Liver (tissue), 9 donors: ENCODE measurements around the gene GRIN3B. TPM values are rescaled to one million over a fixed set of nuclear protein-coding genes. Genes with fewer than 3 reads are reported as not detected.

Experiments used
- DNase-seq: peaks from one replicate; pipeline ENCODE4 v3.0.0-alpha.2; 2017; ENCODE audit warnings: low spot score
- H3K27ac ChIP-seq, 2 donors: one replicate each; pipeline ENCODE4 v1.7.0; 2013; ENCODE audit warnings: inconsistent platforms in 2 of 2, low read length in 2 of 2, control low read depth in 1 of 2, low read depth in 1 of 2, mild to moderate bottlenecking in 1 of 2
- H3K27me3 ChIP-seq, 4 donors: one replicate each; pipeline versions ENCODE4 v1.6.1 to v1.7.0; 2013; ENCODE audit warnings: low read length in 3 of 4, inconsistent platforms in 1 of 4, mild to moderate bottlenecking in 1 of 4, moderate library complexity in 1 of 4; ENCODE audit not compliant: control insufficient read depth in 4 of 4, insufficient read depth in 4 of 4
- H3K36me3 ChIP-seq, 4 donors: one replicate each; pipeline versions ENCODE4 v1.6.1 to v1.7.0; 2013; ENCODE audit warnings: low read length in 3 of 4, mild to moderate bottlenecking in 3 of 4, low read depth in 1 of 4, moderate library complexity in 1 of 4; ENCODE audit not compliant: control insufficient read depth in 4 of 4, insufficient read depth in 3 of 4
- H3K4me1 ChIP-seq, 4 donors: one replicate each; pipeline versions ENCODE4 v1.6.1 to v1.7.0; 2013; ENCODE audit warnings: low read length in 3 of 4, mild to moderate bottlenecking in 3 of 4, moderate library complexity in 1 of 4; ENCODE audit not compliant: control insufficient read depth in 4 of 4, insufficient read depth in 4 of 4
- H3K4me3 ChIP-seq, 3 donors: one replicate each; pipeline versions ENCODE4 v1.6.1 to v1.7.0; 2013; ENCODE audit warnings: low read length in 3 of 3, control low read depth in 1 of 3, low read depth in 1 of 3, mild to moderate bottlenecking in 1 of 3
- H3K9ac ChIP-seq, 2 donors: one replicate each; pipeline ENCODE4 v1.7.0; 2013; ENCODE audit warnings: low read length in 2 of 2, mild to moderate bottlenecking in 2 of 2, moderate library complexity in 2 of 2, control low read depth in 1 of 2, low read depth in 1 of 2
- H3K9me3 ChIP-seq, 4 donors: one replicate each; pipeline versions ENCODE4 v1.6.1 to v1.7.0; 2013; ENCODE audit warnings: low read length in 3 of 4; ENCODE audit not compliant: control insufficient read depth in 4 of 4
- EGR1 ChIP-seq, 2 donors: IDR thresholded peaks; 2 replicates each; pipeline ENCODE4 v1.6.1; 2016 to 2018; ENCODE audit warnings: antibody characterized with exemption in 2 of 2, low read depth in 2 of 2
- FOXA1 ChIP-seq: IDR thresholded peaks from 2 replicates; pipeline ENCODE4 v1.6.1; 2016; ENCODE audit warnings: antibody characterized with exemption
- GABPA ChIP-seq, 2 donors: IDR thresholded peaks in 1 of 2; conservative IDR thresholded peaks in 1 of 2; 2 replicates each; pipeline ENCODE4 v1.6.1; 2016; ENCODE audit warnings: antibody characterized with exemption in 2 of 2, mild to moderate bottlenecking in 1 of 2, moderate library complexity in 1 of 2
- HNF4A ChIP-seq, 2 donors: conservative IDR thresholded peaks; 2 replicates each; pipeline ENCODE4 v1.6.1; 2016; ENCODE audit warnings: antibody characterized with exemption in 2 of 2, mild to moderate bottlenecking in 2 of 2
- JUND ChIP-seq, 2 donors: IDR thresholded peaks; 2 replicates each; pipeline ENCODE4 v1.6.1; 2016; ENCODE audit warnings: antibody characterized with exemption in 2 of 2
- MAX ChIP-seq: IDR thresholded peaks from 2 replicates; pipeline ENCODE4 v1.6.1; 2016; ENCODE audit warnings: antibody characterized with exemption
- NR2F2 ChIP-seq: IDR thresholded peaks from 2 replicates; pipeline ENCODE4 v1.6.1; 2016; ENCODE audit warnings: antibody characterized with exemption
- SP1 ChIP-seq: IDR thresholded peaks from 2 replicates; pipeline ENCODE4 v1.6.1; 2018; ENCODE audit warnings: antibody characterized with exemption, mild to moderate bottlenecking
- TAF1 ChIP-seq: conservative IDR thresholded peaks from 2 replicates; pipeline ENCODE4 v1.6.1; 2016; ENCODE audit warnings: antibody characterized with exemption, mild to moderate bottlenecking
- YY1 ChIP-seq: IDR thresholded peaks from 2 replicates; pipeline ENCODE4 v1.6.1; 2016; ENCODE audit warnings: antibody characterized with exemption, mild to moderate bottlenecking
- WGBS: extraction: QIAGEN DNeasy Blood & Tissue Kit; methylation state at CpG from one replicate; pipeline ENCODE4 v1.1.7; 2013; 5-methylcytosine and 5-hydroxymethylcytosine counted together
- polyA plus RNA-seq, 2 donors: library from polyadenylated mRNA; stranded (reverse) in 1 of 2; unstranded in 1 of 2; fragments of 200-250 nt in 1 of 2; fragments of >200 nt in 1 of 2; fragmentation: Nextera tagmentation in 1 of 2; extraction: Ambion mirVana in 1 of 2; gene quantifications; one replicate each; pipeline versions ENCODE4 v1.2.1 to v1.2.3, GENCODE V29; 2013 to 2015
- total RNA-seq, 2 donors: library from RNA; depleted of rRNA; stranded (reverse); fragments of >200 nt; gene quantifications; one replicate each; pipeline ENCODE4 v1.2.3, GENCODE V29; 2014
- TF ChIP-seq, protein P1 (sequence below): IDR thresholded peaks from 2 replicates; pipeline ENCODE4 v1.6.1; 2016; ENCODE audit warnings: antibody characterized with exemption
- TF ChIP-seq, protein P2 (sequence below): IDR thresholded peaks from 2 replicates; pipeline ENCODE4 v1.6.1; 2016; ENCODE audit warnings: antibody characterized with exemption, mild to moderate bottlenecking
- donor health status: healthy.
- donor health status: healthy.
- donor health status: healthy.
- donor health status: healthy.
- donor health status: healthy.

Gene GRIN3B
- total and polyA plus RNA-seq, 4 donors = 0.05 TPM; not detected in 3

DNA sequence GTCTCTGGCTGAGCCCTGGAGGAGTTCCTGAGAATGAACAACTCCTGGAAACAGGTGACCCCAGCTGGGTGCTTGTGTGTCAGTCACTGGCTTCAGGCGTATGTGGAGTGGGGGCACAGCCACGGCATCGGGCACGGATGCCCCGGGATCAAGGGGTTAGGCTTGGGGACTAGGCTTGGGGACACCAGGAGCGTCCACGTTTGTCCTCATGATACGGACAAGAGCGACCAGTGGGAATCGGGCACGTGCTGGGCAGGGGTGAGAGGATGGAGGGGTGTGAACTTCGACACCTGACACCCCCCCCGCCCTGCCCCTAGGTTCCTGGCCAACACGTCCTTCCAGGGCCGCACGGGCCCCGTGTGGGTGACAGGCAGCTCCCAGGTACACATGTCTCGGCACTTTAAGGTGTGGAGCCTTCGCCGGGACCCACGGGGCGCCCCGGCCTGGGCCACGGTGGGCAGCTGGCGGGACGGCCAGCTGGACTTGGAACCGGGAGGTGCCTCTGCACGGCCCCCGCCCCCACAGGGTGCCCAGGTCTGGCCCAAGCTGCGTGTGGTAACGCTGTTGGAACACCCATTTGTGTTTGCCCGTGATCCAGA lies 4.1 kb downstream of the GRIN3B start:
- H3K9ac ChIP-seq = no peak overlapping the region
- H3K4me3 ChIP-seq = no peak overlapping the region
- no peaks in the 10 kb centered on the region for H3K9me3 ChIP-seq
- TF ChIP-seq NR2F2 (no peak), SP1 (no peak), YY1 (no peak), TAF1 (no peak), JUND (IDR thresholded peaks at IDR 0.05) (no peak), EGR1 (IDR thresholded peaks at IDR 0.05; ENCODE audit: low read depth in 2 of 2) (no peak), FOXA1 (no peak)
- TF ChIP-seq, protein P1, sequence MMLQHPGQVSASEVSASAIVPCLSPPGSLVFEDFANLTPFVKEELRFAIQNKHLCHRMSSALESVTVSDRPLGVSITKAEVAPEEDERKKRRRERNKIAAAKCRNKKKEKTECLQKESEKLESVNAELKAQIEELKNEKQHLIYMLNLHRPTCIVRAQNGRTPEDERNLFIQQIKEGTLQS = no peak
- TF ChIP-seq, protein P2, sequence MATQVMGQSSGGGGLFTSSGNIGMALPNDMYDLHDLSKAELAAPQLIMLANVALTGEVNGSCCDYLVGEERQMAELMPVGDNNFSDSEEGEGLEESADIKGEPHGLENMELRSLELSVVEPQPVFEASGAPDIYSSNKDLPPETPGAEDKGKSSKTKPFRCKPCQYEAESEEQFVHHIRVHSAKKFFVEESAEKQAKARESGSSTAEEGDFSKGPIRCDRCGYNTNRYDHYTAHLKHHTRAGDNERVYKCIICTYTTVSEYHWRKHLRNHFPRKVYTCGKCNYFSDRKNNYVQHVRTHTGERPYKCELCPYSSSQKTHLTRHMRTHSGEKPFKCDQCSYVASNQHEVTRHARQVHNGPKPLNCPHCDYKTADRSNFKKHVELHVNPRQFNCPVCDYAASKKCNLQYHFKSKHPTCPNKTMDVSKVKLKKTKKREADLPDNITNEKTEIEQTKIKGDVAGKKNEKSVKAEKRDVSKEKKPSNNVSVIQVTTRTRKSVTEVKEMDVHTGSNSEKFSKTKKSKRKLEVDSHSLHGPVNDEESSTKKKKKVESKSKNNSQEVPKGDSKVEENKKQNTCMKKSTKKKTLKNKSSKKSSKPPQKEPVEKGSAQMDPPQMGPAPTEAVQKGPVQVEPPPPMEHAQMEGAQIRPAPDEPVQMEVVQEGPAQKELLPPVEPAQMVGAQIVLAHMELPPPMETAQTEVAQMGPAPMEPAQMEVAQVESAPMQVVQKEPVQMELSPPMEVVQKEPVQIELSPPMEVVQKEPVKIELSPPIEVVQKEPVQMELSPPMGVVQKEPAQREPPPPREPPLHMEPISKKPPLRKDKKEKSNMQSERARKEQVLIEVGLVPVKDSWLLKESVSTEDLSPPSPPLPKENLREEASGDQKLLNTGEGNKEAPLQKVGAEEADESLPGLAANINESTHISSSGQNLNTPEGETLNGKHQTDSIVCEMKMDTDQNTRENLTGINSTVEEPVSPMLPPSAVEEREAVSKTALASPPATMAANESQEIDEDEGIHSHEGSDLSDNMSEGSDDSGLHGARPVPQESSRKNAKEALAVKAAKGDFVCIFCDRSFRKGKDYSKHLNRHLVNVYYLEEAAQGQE = no peak
- H3K4me1 ChIP-seq = peaks cover 0 to 10% (median 4%) of the 10 kb centered on the region in 4 donors
- H3K27ac ChIP-seq = no peak overlapping the region
- DNase-seq = no peak
- peaks cover 0 to 4% (median 3%) of the 10 kb centered on the region in 4 donors for H3K27me3 ChIP-seq
- peaks cover 0 to 5% (median 0%) of the 10 kb centered on the region in 4 donors for H3K36me3 ChIP-seq
- WGBS = 69% methylated on average over 32 of the region's 32 CpGs

- WGBS = 88% methylated on average over 70 of the region's 70 CpGs
- H3K4me1 ChIP-seq = peaks cover 0 to 10% (median 4%) of the 10 kb centered on the region in 4 donors
- peaks cover 0 to 4% (median 3%) of the 10 kb centered on the region in 4 donors for H3K27me3 ChIP-seq
- TF ChIP-seq MAX = no peak
- no peak for TF ChIP-seq TAF1
- TF ChIP-seq HNF4A (conservative IDR thresholded peaks at IDR 0.05) = no peak
- TF ChIP-seq YY1 = no peak
- TF ChIP-seq, protein P2 = no peak
- TF ChIP-seq GABPA (IDR thresholded peaks at IDR 0.05 in 1 of 2, conservative IDR thresholded peaks at IDR 0.05 in 1 of 2) = no peak
- TF ChIP-seq, protein P1 = no peak
- no peak for TF ChIP-seq FOXA1
- no peak for TF ChIP-seq NR2F2
- no peak for TF ChIP-seq EGR1 (IDR thresholded peaks at IDR 0.05; ENCODE audit: low read depth in 2 of 2)
- H3K9ac ChIP-seq = no peak overlapping the region
- H3K9me3 ChIP-seq = no peaks in the 10 kb centered on the region
- H3K36me3 ChIP-seq = peaks cover 0 to 7% (median 3%) of the 10 kb centered on the region in 4 donors
- DNase-seq = no peak
- no peak overlapping the region for H3K27ac ChIP-seq
- no peak overlapping the region for H3K4me3 ChIP-seq
Measured at GRCh38 chr19:1004803-1005664, 4.8 kb downstream of the GRIN3B start.
